Measurements from ENCODE around the gene EXOC6B.

- TF ChIP-seq EP300 (IDR thresholded peaks at IDR 0.05) (no peak), JUN (IDR thresholded peaks at IDR 0.05) (no peak), MAX (IDR thresholded peaks at IDR 0.05) (no peak), NPAS2 (CRISPR knock-in tag; IDR thresholded peaks at IDR 0.05; ENCODE audit: borderline replicate concordance) (no peak)
These were observed 683.9 kb downstream of the EXOC6B start for GRCh38 chr2:72141881-72142451.
